ENCODE results near the gene KCNH1.

The KCNH1 gene

GRCh38 chr1:210627755-210628154 lies 506.2 kb downstream of the KCNH1 start:
- CTCF ChIA-PET: interaction anchor here (0.7 kb wide), 1 partner anchor 331 kb away, joined by 3 read pairs; no protein-coding TSS in a partner anchor
- Mint-ChIP-seq H3K4me1 (no peaks in the 10 kb centered on the region), H3K36me3 (no peaks in the 10 kb centered on the region), H3K4me3 (no peak overlapping the region), H3K27ac (no peak overlapping the region), H3K27me3 (no peaks in the 10 kb centered on the region), H3K9me3 (no peaks in the 10 kb centered on the region)
- no peak for DNase-seq

Measured in activated naive CD4-positive, alpha-beta T cell treated with anti-CD3 and anti-CD28 coated beads, Interleukin-2, amount 10 ng/mL, durations not matched to agents 7 days and 5 days (primary cell).